Stimulated activated CD4-positive, alpha-beta T cell treated with anti-CD3 and anti-CD28 coated beads, Interleukin-12 subunit alpha, Interleukin-12 subunit beta, amount 100 ng/mL, for 4 hours (primary cell): ENCODE data around the gene CAB39.

Experiments
- DNase-seq: peaks from one replicate; pipeline ENCODE4 v3.0.0-alpha.2; 2020

The CAB39 gene

DNA sequence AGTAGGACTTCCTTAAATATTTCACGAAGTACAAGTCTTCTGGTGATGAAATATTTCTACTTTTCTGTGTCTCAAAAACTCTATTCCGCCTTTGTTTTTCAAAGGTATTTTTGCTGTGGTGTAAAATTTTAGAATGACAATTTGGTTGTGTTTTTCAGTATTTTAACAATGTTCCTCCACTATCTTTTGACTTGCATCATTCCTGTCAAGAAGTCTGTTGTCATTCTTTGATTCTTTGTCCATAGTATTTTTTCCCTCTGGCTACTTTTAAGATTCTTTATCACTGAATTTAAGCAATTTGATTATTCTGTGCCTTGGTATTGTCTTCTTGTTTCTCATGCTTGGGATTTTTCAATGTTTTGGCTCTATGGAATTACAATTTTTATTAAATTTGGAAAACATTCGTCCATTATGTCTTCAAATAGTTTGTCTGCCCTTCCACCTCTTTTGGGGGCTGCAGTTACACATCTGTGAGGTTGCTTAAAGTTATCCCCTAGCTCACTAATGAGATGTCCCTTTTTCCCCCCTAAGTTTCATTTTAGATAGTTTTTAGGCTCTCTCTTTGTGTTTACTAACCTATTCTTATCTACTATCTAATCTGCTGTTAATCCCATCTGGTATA, 76.0 kb downstream of the CAB39 start:
- no peak for DNase-seq

GRCh38 chr2:230790981-230791380, 78.3 kb downstream of the CAB39 start:
- DNase-seq, result no peak

DNA sequence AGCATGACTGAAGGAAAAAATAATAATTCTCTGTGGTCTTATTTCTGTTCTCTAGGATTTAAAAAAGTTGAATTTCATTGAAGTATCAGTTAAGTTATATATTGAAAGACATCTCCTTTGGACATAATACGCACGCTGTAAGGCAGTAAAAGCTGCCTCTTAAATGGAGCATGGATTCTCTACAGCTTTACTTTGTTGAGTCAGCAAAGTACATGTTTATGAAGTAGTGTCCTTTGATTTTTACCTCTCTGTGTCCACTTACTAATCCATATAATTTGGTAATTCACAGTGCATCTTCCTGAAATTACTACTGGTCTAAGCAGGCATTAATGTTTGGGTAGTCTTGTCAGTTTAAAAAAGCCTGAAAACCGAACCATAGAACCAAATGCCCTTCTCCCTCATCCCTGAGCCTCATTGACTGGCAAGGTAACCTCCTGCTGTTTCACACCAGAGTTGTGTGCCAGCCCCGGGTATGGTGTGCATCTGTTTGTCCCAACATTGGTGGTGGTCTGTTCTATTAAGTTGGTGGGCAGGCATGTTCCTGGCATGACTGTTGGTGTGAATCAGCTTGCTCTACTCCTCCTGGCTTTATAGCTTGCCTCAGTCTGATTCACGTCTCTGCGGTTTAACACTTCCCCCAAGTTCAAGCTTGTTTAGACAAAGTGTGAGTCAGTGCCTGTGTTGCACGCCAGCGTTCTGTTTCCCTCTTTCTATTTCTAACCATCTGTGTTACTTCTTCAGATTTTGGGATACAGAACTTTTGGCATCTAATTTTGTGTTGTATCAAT, 81.1 kb downstream of the CAB39 start:
- peak; percentile 39 for DNase-seq

DNA sequence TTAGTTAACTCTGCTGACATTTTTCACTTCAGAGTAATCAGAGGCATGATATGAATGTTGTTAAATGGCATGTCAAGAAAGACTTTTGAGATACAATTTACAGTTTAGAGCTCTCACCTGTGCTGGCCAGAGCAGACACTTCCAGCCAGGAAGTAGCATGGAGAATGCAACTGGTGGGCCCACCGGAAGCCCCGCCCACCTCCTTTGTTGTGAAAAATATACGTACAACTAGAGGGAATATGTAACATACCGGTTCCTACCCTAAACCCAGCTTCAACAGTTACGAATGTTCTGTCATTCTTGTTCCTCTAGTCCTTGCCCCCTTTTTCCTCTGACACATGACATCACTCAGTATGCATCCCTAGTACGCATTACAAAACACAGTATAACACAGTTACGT, 81.9 kb downstream of the CAB39 start:
- no peak for DNase-seq

- no peak for DNase-seq
Measured at GRCh38 chr2:230795856-230796255, 83.2 kb downstream of the CAB39 start.

- no peak for DNase-seq
Measured at GRCh38 chr2:230796280-230796862, 83.7 kb downstream of the CAB39 start.

DNA sequence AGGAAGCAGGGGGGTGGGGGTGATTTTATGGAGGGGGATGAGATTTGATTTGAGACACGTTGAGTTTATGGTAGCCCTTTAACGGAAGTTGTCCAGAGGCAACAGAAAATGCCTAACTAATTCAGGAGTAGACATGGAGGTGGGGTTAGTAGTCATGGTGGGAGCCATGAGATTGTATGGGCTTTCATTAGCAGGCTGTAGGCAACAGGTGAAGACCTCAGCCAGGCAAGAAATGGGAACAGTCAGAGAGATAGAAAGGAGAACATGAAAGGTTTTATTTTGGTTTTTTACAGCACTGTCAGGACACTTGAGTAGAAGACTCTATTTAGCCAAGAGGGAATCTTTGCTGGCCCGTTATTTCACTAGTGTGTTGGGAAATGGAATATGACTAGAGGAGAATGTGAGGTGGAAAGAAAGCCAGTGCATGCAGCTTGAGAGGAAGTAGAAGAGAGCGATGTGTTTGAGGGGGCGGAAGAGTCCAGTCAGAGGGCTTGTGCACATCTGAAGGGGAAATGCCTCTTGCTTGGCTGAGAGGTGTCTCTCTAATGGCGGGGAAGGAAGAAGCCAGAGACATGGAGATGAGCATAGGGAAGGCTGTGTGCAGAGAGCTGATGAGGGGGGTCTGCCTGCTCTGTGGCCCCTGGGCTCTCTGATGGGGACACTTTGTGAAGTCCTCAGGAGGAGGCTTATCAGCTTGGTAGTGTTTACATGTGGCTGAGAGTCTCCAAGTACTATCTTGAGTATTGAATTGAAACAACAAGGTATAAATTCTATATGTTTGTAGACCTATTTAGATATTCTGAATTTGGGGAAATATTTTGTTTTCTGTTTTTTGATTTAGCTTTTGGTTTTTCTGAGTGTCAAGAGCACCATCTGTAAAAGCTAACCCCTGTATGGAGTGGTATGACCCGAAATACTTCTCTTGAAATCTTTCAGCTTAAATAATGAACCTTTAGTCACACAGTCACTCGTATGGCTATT, 85.2 kb downstream of the CAB39 start:
- no peak for DNase-seq

DNA sequence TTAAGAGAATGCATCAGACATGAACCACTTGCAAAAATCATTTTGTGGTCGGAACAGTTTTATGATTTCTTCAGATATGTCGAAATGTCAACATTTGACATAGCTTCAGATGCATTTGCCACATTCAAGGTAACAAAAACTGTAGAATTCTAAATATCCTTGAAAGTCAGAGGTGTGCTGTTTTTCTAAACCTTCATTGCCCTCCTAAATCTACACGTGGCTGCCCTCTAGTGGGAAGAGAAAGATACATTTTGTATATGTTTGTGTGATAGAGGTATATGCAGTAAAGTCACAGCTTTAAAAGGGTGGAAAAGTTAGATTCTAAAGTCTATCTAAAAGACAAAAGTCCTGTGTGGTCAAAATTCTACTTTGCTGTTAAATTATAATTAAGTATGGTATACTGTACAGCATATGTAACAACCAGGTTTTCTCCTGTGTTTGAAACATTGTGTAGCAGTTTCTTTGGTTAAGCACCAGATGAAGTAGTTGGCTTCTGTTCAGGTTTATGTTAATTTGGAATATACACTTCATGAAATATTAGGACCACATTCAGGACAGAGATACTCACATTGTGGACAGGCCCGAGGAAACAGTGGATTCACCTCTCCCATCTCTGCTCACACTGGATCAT, 86.2 kb downstream of the CAB39 start:
- no peak for DNase-seq

GRCh38 chr2:230805353-230806017, 92.8 kb downstream of the CAB39 start:
- DNase-seq, result no peak

- no peak for DNase-seq
Measured at GRCh38 chr2:230807729-230808128, 95.1 kb downstream of the CAB39 start.

GRCh38 chr2:230809015-230809414, 96.4 kb downstream of the CAB39 start:
- no peak for DNase-seq

- DNase-seq, result no peak
Measured at GRCh38 chr2:230809677-230810251, 97.1 kb downstream of the CAB39 start.

GRCh38 chr2:230811508-230811907, 98.9 kb downstream of the CAB39 start:
- no peak for DNase-seq

DNA sequence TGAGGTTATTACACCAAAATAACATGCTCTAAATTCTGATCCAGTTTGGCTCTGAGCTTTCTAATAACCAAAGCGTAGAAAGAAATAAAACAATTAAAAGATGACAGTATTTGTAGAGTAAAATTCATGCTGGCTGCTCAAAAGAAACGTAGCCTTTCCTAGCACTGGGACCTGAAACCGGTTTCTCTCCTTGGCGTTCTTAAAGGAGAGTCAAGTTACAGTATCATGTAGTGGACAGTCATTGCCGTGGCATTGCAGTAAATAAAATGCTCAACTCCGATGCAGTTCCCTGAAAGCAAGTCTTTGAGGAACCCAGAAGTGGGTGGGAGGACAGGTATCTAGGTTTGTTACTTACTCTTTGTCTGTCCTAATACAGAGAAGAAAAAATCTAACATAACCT, 99.4 kb downstream of the CAB39 start:
- no peak for DNase-seq

DNA sequence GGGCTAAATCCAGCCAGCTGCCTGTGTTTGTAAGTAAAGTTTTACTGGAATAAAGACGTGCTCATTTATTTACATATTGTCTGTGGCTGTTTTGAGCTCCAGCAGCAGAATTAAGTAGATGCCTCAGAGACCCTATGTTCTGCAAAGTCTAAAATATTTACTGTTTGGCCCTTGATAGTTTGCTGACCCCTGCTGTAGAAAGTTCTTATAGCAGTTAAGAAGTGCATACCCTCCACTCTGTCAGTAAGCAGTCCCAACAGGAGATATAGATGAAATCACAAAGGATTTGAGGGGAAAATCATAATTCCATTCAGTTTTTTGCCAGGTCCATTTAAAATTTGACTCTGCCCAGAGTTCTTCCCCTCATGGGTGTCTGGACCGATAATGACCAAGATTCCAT, 102.0 kb downstream of the CAB39 start:
- no peak for DNase-seq

DNA sequence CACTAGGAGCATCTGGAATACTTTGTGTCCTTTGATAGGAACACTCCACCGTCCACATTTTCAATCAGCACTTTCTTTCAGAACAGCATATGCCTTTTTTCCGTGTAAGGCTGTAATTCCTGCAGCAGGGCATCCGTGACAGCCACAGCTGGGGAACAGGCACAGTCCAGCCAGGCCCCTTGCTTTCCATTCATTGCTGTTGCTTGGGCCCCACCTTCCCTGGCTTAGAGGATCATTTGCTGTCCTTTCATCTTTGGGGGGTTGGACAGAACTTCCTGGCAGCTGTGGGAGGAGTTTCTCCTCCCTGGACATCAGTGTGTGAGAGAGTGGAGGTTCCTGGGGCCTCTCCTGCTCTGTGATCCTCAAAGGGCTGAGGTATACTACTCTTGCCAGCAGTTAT, 102.4 kb downstream of the CAB39 start:
- no peak for DNase-seq

DNA sequence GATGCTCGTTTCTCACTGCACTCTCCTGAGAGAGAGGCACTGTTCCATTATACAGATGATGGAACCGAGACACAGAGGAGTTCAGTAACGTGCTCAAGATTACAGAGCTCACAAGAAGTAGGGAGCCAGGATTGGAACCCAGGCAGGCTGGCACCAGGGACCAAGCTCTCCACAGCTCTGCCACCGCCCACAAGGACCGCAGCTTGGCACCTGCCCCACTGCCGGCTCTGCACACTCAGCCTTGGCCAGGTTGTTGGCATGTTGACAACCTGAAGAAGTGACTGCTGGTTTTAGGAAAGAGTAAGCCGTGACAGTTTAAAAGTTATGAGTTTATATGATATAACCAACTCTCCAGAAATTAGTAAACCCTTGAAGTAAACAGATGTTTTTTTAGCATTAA, 104.1 kb downstream of the CAB39 start:
- no peak for DNase-seq

DNA sequence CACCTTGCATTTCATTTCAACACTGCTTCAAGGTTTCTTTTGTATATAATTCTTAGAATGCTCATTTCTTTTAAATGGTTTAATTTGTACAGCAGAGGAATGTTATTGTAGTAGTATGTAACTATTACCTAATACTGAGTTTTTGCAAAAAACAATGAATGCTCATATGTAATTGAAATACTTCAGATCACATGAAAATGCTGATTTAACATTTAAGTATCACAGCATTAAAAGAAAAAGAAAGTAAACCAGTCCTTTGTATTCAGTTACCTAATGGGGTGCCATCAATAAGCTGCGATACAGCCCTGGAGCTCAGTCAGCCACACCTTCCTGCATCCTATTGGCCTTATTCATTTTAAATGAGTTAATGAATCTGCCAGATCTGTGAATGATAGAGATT, 106.8 kb downstream of the CAB39 start:
- no peak for DNase-seq

DNA sequence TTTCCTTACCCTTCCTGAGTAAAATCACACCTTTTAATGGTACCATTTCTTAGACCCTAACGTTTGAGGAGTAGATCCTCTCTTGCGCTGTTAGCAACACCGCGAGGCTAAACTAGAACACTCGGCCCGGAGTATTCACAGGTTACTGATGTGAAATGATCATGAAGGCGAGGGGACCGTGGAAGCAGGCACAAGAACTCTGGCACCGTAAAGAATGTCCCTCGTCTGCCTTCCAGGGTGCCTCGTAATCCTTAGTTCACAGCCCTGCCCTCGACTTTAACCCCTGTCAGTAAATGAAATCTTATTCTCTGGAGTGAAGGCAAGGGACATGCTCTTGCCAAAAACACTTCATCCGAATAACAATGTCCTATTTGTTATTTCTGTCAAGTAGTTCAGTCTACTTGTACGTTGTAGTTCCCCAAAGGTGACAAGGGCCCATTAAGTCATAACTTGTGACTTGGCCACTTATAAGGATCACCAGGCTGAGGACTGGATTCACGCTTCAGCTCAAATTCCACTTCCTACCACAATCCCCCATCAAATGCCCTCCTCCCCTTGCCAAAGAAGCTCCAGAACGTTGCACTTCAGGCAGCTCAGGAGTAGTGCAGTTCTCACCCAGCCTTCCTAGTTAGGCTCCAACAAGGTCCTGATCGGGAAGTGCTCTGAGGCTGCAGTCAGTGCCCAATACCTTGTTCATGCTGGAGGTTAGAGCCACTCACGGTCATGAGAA, 108.8 kb downstream of the CAB39 start:
- no peak for DNase-seq

DNA sequence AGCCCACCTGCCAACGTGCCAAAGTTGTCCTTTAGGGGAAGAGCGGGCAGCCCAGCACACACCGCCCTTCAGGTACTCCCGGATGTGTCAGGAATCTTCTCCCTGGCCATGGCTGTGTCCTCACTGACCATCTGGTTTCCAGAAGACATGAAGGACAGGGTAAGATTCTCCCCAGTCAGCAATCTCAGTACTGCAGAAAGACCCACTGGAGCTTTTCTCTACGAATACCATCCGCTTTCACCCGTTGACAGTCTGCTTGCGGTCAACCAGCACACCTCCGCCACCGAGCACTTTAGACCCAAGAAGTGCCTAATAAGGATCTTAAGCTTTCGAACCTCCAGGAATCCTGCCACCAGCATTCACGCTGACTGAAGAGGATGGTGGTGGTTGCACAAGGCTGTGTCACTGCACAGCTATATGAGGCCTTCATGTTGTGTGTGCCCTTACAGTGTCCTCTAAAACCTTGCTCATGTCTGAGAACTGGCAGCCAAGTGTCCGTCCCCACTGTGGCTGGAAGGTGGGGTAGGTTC, 109.4 kb downstream of the CAB39 start:
- no peak for DNase-seq
